ENCODE results near the gene TIRAP.

GRCh38 chr11:126339863-126340434 lies 57.1 kb downstream of the TIRAP start:
- TF ChIP-seq POLR2A (IDR thresholded peaks at IDR 0.05), result no peak
- no peak for TF ChIP-seq CTCF (IDR thresholded peaks at IDR 0.05)
